ENCODE measurements around the gene RBM20. TPM values are rescaled to one million over a fixed set of nuclear protein-coding genes. Genes with fewer than 3 reads are reported as not detected.

RBM20 gene
- total RNA-seq, 2 donors from 2014 or later = 0.06 to 0.20 TPM

- no peaks in the 10 kb centered on the region for H3K9me3 Mint-ChIP-seq
- peaks cover 5 to 34% of the 10 kb centered on the region in 2 donors for H3K36me3 Mint-ChIP-seq
- ATAC-seq (peak; percentile 54 to 70), DNase-seq (ENCODE audit: low spot score in 2 of 2) (no peak)
- H3K27ac Mint-ChIP-seq = peak overlapping the region in 1 of 2 donors; percentile 34
Observed at GRCh38 chr10:110883924-110884323, 239.8 kb downstream of the RBM20 start.

GRCh38 chr10:110885932-110886674, 242.0 kb downstream of the RBM20 start:
- peak overlapping the region in 1 of 2 donors; percentile 54 for H3K27ac Mint-ChIP-seq
- DNase-seq (ENCODE audit: low spot score in 2 of 2) (no peak), ATAC-seq (no peak)
- no peaks in the 10 kb centered on the region for H3K9me3 Mint-ChIP-seq
- H3K36me3 Mint-ChIP-seq = peaks cover 5 to 32% of the 10 kb centered on the region in 2 donors

GRCh38 chr10:110887560-110887959, 243.4 kb downstream of the RBM20 start:
- H3K9me3 Mint-ChIP-seq = no peaks in the 10 kb centered on the region
- H3K36me3 Mint-ChIP-seq = peaks cover 5 to 25% of the 10 kb centered on the region in 2 donors
- H3K27ac Mint-ChIP-seq = no peak overlapping the region
- ATAC-seq = peak in 1 of 2 donors; percentile 43
- DNase-seq (ENCODE audit: low spot score in 2 of 2) = no peak

Other genes starting within 250 kb of the RBM20 start
- gene DUSP5, start 146.4 kb upstream of the RBM20 start, total RNA-seq = 10 to 100 TPM; 23.0 to 32.4 TPM
- 100 to 1,000 TPM in 1 of 2 donors, 10 to 100 TPM in 1; 70.7 to 110 TPM for gene SMC3, start 76.6 kb upstream of the RBM20 start, total RNA-seq
- gene PDCD4, start 227.6 kb downstream of the RBM20 start, total RNA-seq = 100 to 1,000 TPM in 1 of 2 donors, 10 to 100 TPM in 1; 94.9 to 159 TPM

All from activated naive CD4-positive, alpha-beta T cell treated with anti-CD3 and anti-CD28 coated beads, Interleukin-2, amount 50 U/mL, for 72 hours (primary cell).